K562 (cell line): ENCODE results near the gene RBMS3. TPM values are rescaled to one million over a fixed set of nuclear protein-coding genes. Genes with fewer than 3 reads are reported as not detected.

Experiments
- MAFG ChIP-seq: fragments of 450-650 bp; conservative IDR thresholded peaks from 2 replicates; pipeline ENCODE4 v1.6.1; 2016; ENCODE audit warnings: missing genetic modification characterization, missing compliant biosample characterization
- MEIS2 ChIP-seq: fragments of 450-650 bp; IDR thresholded peaks from 2 replicates; pipeline ENCODE4 v1.6.1; 2014; ENCODE audit warnings: mild to moderate bottlenecking; ENCODE audit not compliant: partially characterized antibody
- SNRNP70 ChIP-seq: fragments of 200-400 bp; formaldehyde crosslinking; optimal IDR thresholded peaks from 2 replicates; pipeline ENCODE3; 2017; ENCODE audit warnings: low read depth, low read length
- SP2 ChIP-seq: IDR thresholded peaks from 2 replicates; pipeline ENCODE4 v1.6.1; 2011; ENCODE audit warnings: mild to moderate bottlenecking, low read depth, low read length, moderate library complexity; ENCODE audit not compliant: poor library complexity, severe bottlenecking; ENCODE audit errors: extremely low read depth
- polyA plus RNA-seq, 8 experiments: library from polyadenylated mRNA; depleted of rRNA in 4 of 8; stranded (reverse) in 5 of 8; unstranded in 3 of 8; fragments of >200 nt; fragmentation: Nextera tagmentation in 2 of 8; fragmentation: Illumina TruSeq in 1 of 8; extraction: Ambion mirVana in 2 of 8; extraction: Trizol in 1 of 8; gene quantifications; 2 replicates each; pipeline versions ENCODE4 v1.2.1 to v1.2.3, GENCODE V29; 2011 to 2014; ENCODE audit warnings: inconsistent platforms in 1 of 8, missing spikeins in 1 of 8
- total RNA-seq, 7 experiments: library from RNA; depleted of rRNA in 6 of 7; stranded (reverse); fragments of >200 nt in 6 of 7; fragmentation: Illumina TruSeq in 2 of 7; extraction: Trizol in 2 of 7; gene quantifications; 2 replicates each; pipeline versions ENCODE4 v1.2.1 to v1.2.3, GENCODE V29; 2011 to 2021; ENCODE audit warnings: low replicate concordance in 1 of 7
- TF ChIP-seq, protein P1 (sequence below): sonication (generic); formaldehyde crosslinking; IDR thresholded peaks from 2 replicates; pipeline ENCODE4 v1.8.0; 2022; ENCODE audit warnings: mild to moderate bottlenecking, low read depth, missing genetic modification reagents
- TF ChIP-seq, protein P2 (sequence below): sonication (generic); formaldehyde crosslinking; IDR thresholded peaks from 2 replicates; pipeline ENCODE4 v1.8.1; 2023; ENCODE audit warnings: missing genetic modification reagents, mild to moderate bottlenecking, borderline replicate concordance

RBMS3 gene
- total and polyA plus RNA-seq, 9 of the 15 experiments (the other 6 are each of a cell fraction or from before 2014, with no cell fraction given) = 0.20 TPM; not detected in 8

DNA sequence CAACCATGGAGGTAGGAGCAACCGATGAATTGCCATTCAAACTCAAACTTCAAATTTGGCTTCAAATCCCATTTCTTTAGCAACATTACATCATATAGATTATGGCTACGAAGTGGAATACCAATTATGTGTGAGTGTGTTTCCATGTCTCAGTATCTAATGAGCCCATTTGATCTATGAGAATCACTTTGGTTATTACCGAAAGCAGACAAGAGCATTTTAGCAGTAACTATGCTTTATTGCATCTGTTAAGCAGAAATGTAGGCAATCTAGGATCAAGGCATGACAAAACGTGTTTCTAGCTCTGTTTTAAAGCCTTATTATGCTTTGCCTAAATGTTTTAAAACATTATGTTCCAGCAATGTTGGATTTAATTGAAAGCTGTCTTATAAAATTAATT is 743.6 kb downstream of the RBMS3 start (continued):
- TF ChIP-seq, protein P1, sequence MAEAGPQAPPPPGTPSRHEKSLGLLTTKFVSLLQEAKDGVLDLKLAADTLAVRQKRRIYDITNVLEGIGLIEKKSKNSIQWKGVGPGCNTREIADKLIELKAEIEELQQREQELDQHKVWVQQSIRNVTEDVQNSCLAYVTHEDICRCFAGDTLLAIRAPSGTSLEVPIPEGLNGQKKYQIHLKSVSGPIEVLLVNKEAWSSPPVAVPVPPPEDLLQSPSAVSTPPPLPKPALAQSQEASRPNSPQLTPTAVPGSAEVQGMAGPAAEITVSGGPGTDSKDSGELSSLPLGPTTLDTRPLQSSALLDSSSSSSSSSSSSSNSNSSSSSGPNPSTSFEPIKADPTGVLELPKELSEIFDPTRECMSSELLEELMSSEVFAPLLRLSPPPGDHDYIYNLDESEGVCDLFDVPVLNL (CRISPR knock-in tag) = no peak
- TF ChIP-seq SP2 (no peak), SNRNP70 (no peak), MEIS2 (no peak), MAFG (tag) (no peak)
- TF ChIP-seq, protein P2, sequence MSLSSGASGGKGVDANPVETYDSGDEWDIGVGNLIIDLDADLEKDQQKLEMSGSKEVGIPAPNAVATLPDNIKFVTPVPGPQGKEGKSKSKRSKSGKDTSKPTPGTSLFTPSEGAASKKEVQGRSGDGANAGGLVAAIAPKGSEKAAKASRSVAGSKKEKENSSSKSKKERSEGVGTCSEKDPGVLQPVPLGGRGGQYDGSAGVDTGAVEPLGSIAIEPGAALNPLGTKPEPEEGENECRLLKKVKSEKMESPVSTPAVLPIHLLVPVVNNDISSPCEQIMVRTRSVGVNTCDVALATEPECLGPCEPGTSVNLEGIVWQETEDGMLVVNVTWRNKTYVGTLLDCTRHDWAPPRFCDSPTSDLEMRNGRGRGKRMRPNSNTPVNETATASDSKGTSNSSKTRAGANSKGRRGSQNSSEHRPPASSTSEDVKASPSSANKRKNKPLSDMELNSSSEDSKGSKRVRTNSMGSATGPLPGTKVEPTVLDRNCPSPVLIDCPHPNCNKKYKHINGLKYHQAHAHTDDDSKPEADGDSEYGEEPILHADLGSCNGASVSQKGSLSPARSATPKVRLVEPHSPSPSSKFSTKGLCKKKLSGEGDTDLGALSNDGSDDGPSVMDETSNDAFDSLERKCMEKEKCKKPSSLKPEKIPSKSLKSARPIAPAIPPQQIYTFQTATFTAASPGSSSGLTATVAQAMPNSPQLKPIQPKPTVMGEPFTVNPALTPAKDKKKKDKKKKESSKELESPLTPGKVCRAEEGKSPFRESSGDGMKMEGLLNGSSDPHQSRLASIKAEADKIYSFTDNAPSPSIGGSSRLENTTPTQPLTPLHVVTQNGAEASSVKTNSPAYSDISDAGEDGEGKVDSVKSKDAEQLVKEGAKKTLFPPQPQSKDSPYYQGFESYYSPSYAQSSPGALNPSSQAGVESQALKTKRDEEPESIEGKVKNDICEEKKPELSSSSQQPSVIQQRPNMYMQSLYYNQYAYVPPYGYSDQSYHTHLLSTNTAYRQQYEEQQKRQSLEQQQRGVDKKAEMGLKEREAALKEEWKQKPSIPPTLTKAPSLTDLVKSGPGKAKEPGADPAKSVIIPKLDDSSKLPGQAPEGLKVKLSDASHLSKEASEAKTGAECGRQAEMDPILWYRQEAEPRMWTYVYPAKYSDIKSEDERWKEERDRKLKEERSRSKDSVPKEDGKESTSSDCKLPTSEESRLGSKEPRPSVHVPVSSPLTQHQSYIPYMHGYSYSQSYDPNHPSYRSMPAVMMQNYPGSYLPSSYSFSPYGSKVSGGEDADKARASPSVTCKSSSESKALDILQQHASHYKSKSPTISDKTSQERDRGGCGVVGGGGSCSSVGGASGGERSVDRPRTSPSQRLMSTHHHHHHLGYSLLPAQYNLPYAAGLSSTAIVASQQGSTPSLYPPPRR (CRISPR knock-in tag) = no peak
